Measurements from ENCODE around the gene NUP93. TPM values are rescaled to one million over a fixed set of nuclear protein-coding genes. Genes with fewer than 3 reads are reported as not detected.
"Not testable (repeated sequence)": the region's sequence is repeated elsewhere in the genome, so short reads cannot be mapped to it uniquely, and the experiment has no call there.

NUP93 gene
- total RNA-seq, 1 experiment from 2014 or later = 74.7 TPM

- H3K4me1 ChIP-seq (replicated peaks; ENCODE audit: insufficient read depth) = no peaks in the 10 kb centered on the region
- intact Hi-C loops (cut with micrococcal nuclease; ENCODE audit: unreplicated experiment) = no loop called here
- ChIA-PET POLR2A (ENCODE audit: unreplicated experiment) (no interaction called here), CTCF (no interaction called here)
- no peaks in the 10 kb centered on the region for H3K9me2 ChIP-seq (ENCODE audit: insufficient read depth)
- H4K20me1 ChIP-seq (ENCODE audit: insufficient read depth) = no peaks in the 10 kb centered on the region
- no peaks in the 10 kb centered on the region; the same call in 1 of the 2 replicates for H3F3A ChIP-seq (ENCODE audit: insufficient read depth, low read depth)
- no peak overlapping the region for H2AFZ ChIP-seq
- BruUV-seq (replicated peaks) = no TSS peak
- no peaks in the 10 kb centered on the region for H3K9me3 ChIP-seq (ENCODE audit: insufficient read depth, low read depth)
- H3K27me3 ChIP-seq (ENCODE audit: insufficient read depth, low read depth) = no peaks in the 10 kb centered on the region
- H3K36me3 ChIP-seq (ENCODE audit: low read depth) = no peaks in the 10 kb centered on the region
- H3K79me2 ChIP-seq (ENCODE audit: low read depth) = no peaks in the 10 kb centered on the region
- no peak overlapping the region for H3K4me3 ChIP-seq
- no peak overlapping the region for H3K4me2 ChIP-seq
- TF ChIP-seq CTCF (conservative IDR thresholded peaks at IDR 0.05) (no peak), EZH2 (IDR thresholded peaks at IDR 0.05; ENCODE audit: low read depth) (no peak)
- no peak overlapping the region for H3K27ac ChIP-seq
- DNase-seq = no peak
These were observed 154.2 kb downstream of the NUP93 start for GRCh38 chr16:56884026-56884582.

GRCh38 chr16:56884929-56885328, 155.0 kb downstream of the NUP93 start:
- H3K27me3 ChIP-seq (ENCODE audit: insufficient read depth, low read depth); H4K20me1 ChIP-seq (ENCODE audit: insufficient read depth); H3K4me1 ChIP-seq (replicated peaks; ENCODE audit: insufficient read depth); H3K4me3 ChIP-seq; H3K27ac ChIP-seq; H3K9me2 ChIP-seq (ENCODE audit: insufficient read depth); CTCF ChIA-PET; H3K36me3 ChIP-seq (ENCODE audit: low read depth); intact Hi-C loops (cut with micrococcal nuclease; ENCODE audit: unreplicated experiment); H2AFZ ChIP-seq; DNase-seq; H3K4me2 ChIP-seq; H3K79me2 ChIP-seq (ENCODE audit: low read depth); POLR2A ChIA-PET (ENCODE audit: unreplicated experiment); BruUV-seq (replicated peaks); H3F3A ChIP-seq (ENCODE audit: insufficient read depth, low read depth); H3K9me3 ChIP-seq (ENCODE audit: insufficient read depth, low read depth): not testable (repeated sequence)

GRCh38 chr16:56885446-56886162, 155.7 kb downstream of the NUP93 start:
- H3K27me3 ChIP-seq (ENCODE audit: insufficient read depth, low read depth) = no peaks in the 10 kb centered on the region
- no TSS peak for BruUV-seq (replicated peaks)

More at GRCh38 chr16:56885446-56886162, 155.7 kb downstream of the NUP93 start:
- H3K27ac ChIP-seq = no peak overlapping the region
- H3K4me1 ChIP-seq (replicated peaks; ENCODE audit: insufficient read depth) = no peaks in the 10 kb centered on the region
- no peaks in the 10 kb centered on the region for H4K20me1 ChIP-seq (ENCODE audit: insufficient read depth)
- intact Hi-C loops (cut with micrococcal nuclease; ENCODE audit: unreplicated experiment) = no loop called here
- no peak overlapping the region for H3K4me3 ChIP-seq
- H3K9me3 ChIP-seq (ENCODE audit: insufficient read depth, low read depth) = no peaks in the 10 kb centered on the region
- TF ChIP-seq EZH2 (IDR thresholded peaks at IDR 0.05; ENCODE audit: low read depth) (no peak), CTCF (conservative IDR thresholded peaks at IDR 0.05) (no peak)
- H3K9me2 ChIP-seq (ENCODE audit: insufficient read depth) = no peaks in the 10 kb centered on the region
- POLR2A ChIA-PET (ENCODE audit: unreplicated experiment) = interaction anchor here (0.7 kb wide), 1 partner anchor 12 kb away, joined by 5 read pairs; no protein-coding TSS in a partner anchor
- CTCF ChIA-PET = no interaction called here
- H3K79me2 ChIP-seq (ENCODE audit: low read depth) = no peaks in the 10 kb centered on the region
- DNase-seq = no peak
- no peak overlapping the region for H3K4me2 ChIP-seq
- no peaks in the 10 kb centered on the region; the same call in 1 of the 2 replicates for H3F3A ChIP-seq (ENCODE audit: insufficient read depth, low read depth)
- H2AFZ ChIP-seq = no peak overlapping the region
- H3K36me3 ChIP-seq (ENCODE audit: low read depth) = no peaks in the 10 kb centered on the region
